Gastroesophageal sphincter (tissue), 3 donors: Measurements from ENCODE around the gene CCDC88C.

ENCODE experiments used
- CTCF ChIP-seq, 4 experiments: fragments of 200-600 bp in 2 of 4; fragments of 450-650 bp in 2 of 4; sonication (generic) in 1 of 4; IDR thresholded peaks; one replicate each; pipeline ENCODE4 v1.5.1; 2017 to 2019; ENCODE audit warnings: antibody characterized with exemption in 4 of 4, mild to moderate bottlenecking in 2 of 4, moderate library complexity in 2 of 4
- EP300 ChIP-seq: sonication (generic); formaldehyde crosslinking; IDR thresholded peaks from one replicate; pipeline ENCODE4 v1.6.1; 2017; ENCODE audit warnings: antibody characterized with exemption, mild to moderate bottlenecking
- POLR2AphosphoS5 ChIP-seq: sonication (generic); formaldehyde crosslinking; IDR thresholded peaks from one replicate; pipeline ENCODE4 v1.6.1; 2017; ENCODE audit warnings: antibody characterized with exemption

GRCh38 chr14:91352053-91352452 is 65.6 kb downstream of the CCDC88C start:
- TF ChIP-seq CTCF (IDR thresholded peaks at IDR 0.05) (no peak), POLR2AphosphoS5 (no peak), EP300 (no peak)
